NCI-H748 (cell line): ENCODE measurements around the gene SCN4A.
"Not testable (repeated sequence)": the region's sequence is repeated elsewhere in the genome, so short reads cannot be mapped to it uniquely, and the experiment has no call there.

Experiments used
- DNase-seq: peaks from one replicate; lab custom pipeline; 2025; ENCODE audit not compliant: unreplicated experiment; lab: John Stamatoyannopoulos, UW

SCN4A gene

GRCh38 chr17:63986821-63987220, 14.1 kb upstream of the SCN4A start:
- no peak for DNase-seq

GRCh38 chr17:63985387-63986140, 12.8 kb upstream of the SCN4A start:
- no peak for DNase-seq

- DNase-seq: no peak
Measured at GRCh38 chr17:63984651-63985386, 12.1 kb upstream of the SCN4A start.

GRCh38 chr17:63984236-63984635, 11.5 kb upstream of the SCN4A start:
- no peak for DNase-seq

- no peak for DNase-seq
Measured at GRCh38 chr17:63983320-63983719, 10.6 kb upstream of the SCN4A start.

GRCh38 chr17:63982641-63983040, 9.9 kb upstream of the SCN4A start:
- DNase-seq: not testable (repeated sequence)

- no peak for DNase-seq
Measured at GRCh38 chr17:63978272-63979200, 5.8 kb upstream of the SCN4A start.

- DNase-seq: no peak
Measured at GRCh38 chr17:63976702-63977101, 4.0 kb upstream of the SCN4A start.

GRCh38 chr17:63975541-63976092, 2.9 kb upstream of the SCN4A start:
- no peak for DNase-seq

- no peak for DNase-seq
Measured at GRCh38 chr17:63974594-63975192, 2.0 kb upstream of the SCN4A start.

- DNase-seq: peak; percentile 30
Measured at GRCh38 chr17:63973930-63974593, 1.3 kb upstream of the SCN4A start.

GRCh38 chr17:63973247-63973646, 529 bp upstream of the SCN4A start:
- DNase-seq: no peak

- no peak for DNase-seq
Measured at GRCh38 chr17:63969278-63969677, 3.4 kb downstream of the SCN4A start.

- no peak for DNase-seq
Measured at GRCh38 chr17:63967953-63968352, 4.8 kb downstream of the SCN4A start.

- DNase-seq: no peak
Measured at GRCh38 chr17:63966646-63967264, 6.0 kb downstream of the SCN4A start.

- DNase-seq: no peak
Measured at GRCh38 chr17:63963123-63963522, 9.6 kb downstream of the SCN4A start.

GRCh38 chr17:63962298-63962744, 10.4 kb downstream of the SCN4A start:
- no peak for DNase-seq

GRCh38 chr17:63961355-63962212, 11.1 kb downstream of the SCN4A start:
- no peak for DNase-seq

GRCh38 chr17:63960430-63960829, 12.3 kb downstream of the SCN4A start:
- DNase-seq: no peak
